ENCODE results near the gene KRTAP12-2.

Gene KRTAP12-2

GRCh38 chr21:44706026-44706705, 39.4 kb upstream of the KRTAP12-2 start:
- TF ChIP-seq, protein P1, sequence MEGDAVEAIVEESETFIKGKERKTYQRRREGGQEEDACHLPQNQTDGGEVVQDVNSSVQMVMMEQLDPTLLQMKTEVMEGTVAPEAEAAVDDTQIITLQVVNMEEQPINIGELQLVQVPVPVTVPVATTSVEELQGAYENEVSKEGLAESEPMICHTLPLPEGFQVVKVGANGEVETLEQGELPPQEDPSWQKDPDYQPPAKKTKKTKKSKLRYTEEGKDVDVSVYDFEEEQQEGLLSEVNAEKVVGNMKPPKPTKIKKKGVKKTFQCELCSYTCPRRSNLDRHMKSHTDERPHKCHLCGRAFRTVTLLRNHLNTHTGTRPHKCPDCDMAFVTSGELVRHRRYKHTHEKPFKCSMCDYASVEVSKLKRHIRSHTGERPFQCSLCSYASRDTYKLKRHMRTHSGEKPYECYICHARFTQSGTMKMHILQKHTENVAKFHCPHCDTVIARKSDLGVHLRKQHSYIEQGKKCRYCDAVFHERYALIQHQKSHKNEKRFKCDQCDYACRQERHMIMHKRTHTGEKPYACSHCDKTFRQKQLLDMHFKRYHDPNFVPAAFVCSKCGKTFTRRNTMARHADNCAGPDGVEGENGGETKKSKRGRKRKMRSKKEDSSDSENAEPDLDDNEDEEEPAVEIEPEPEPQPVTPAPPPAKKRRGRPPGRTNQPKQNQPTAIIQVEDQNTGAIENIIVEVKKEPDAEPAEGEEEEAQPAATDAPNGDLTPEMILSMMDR (IDR thresholded peaks at IDR 0.05), result no peak

DNA sequence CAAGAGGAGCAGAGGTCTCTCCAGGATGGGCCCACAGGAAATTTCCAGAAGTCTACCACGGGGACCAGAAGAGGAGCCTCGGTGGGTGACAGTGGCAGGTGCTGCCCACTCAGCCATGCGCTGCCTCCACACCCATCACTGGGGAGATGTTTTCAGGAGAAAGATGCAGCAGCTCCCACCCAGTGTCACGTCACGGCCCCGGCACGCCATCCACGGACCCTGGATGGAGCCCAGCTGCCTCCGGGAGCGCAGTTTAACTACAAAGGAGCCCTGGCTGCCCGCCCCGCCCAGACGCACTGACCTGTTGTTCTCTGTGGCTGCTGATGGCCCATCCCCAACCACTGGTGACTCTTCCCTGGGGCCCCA, 37.9 kb upstream of the KRTAP12-2 start:
- TF ChIP-seq, protein P1 (IDR thresholded peaks at IDR 0.05), result no peak

- TF ChIP-seq, protein P1 (IDR thresholded peaks at IDR 0.05), result no peak
These were observed 37.3 kb upstream of the KRTAP12-2 start for GRCh38 chr21:44703731-44704635.

DNA sequence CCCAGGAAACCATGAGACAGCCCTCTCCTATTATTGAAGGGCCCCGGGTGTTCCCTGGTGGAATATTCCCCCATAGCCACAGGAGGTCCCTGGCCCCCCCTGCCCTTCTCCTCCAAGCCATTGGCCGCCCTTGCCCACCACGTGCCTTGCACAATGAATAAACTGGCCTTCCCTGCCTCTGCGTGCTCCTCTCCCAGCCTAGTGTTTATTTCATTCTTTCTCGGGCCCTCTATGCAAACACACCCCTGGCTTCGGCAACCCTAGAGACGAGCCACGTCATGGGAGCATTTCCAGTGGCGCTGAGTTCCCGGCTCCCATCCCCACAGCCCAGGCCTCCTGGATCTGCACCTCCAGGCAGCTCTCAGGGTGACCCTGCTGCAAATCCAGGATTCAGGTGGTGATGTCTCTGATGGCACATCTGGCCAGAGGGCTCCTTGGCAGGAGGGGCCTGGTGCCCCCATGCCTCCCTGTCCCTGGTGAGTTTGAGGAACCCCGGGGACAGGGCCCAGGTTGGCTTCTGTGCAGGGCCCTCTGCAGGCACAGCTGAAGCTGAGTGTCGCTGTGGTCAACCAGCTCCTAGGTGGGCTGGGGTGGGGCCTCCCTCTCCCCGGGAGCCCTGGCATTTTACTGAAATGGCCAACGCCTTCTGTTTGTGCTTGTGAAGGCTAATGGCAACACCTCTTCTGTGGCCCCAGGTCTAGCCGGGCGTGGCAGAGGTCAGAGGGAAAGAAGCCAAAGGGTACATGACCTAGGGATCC, 36.4 kb upstream of the KRTAP12-2 start:
- TF ChIP-seq, protein P1 (IDR thresholded peaks at IDR 0.05), result no peak

DNA sequence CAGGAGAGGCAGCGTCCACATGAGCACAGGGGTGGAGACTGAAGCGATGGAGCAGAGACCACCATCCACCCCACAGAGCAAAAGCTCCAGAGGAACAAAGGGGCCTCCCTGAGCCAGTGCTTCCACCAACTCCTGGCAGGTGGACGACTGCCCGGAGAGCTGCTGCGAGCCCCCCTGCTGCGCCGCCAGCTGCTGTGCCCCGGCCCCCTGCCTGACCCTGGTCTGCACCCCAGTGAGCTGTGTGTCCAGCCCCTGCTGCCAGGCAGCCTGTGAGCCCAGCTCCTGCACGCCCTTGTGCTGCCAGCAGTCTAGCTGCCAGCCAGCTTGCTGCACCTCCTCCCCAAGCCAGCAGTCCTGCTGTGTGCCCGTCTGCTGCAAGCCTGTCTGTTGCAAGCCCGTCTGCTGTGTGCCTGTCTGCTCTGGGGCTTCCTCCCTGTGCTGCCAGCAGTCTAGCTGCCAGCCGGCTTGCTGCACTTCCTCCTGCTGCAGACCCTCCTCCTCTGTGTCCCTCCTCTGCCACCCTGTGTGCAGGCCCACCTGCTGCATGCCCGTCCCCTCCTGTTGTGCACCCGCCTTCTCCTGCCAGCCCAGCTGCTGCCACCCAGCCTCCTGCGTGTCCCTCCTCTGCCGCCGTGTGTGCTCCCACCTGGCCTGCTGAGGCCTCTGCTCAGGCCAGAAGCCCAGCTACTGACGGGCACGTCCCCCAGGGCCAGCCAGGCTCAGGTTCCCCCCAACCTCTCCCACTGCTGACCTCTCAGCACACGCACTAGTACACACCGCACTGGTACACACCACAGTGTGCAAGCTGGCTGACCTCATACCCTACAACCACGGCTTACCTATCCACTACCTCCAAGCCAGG, 35.6 kb upstream of the KRTAP12-2 start:
- TF ChIP-seq, protein P1 (IDR thresholded peaks at IDR 0.05), result no peak

GRCh38 chr21:44701541-44701940, 34.8 kb upstream of the KRTAP12-2 start:
- TF ChIP-seq, protein P1 (IDR thresholded peaks at IDR 0.05), result no peak

- TF ChIP-seq, protein P1 (IDR thresholded peaks at IDR 0.05), result no peak
These were observed 34.3 kb upstream of the KRTAP12-2 start for GRCh38 chr21:44701023-44701400.

Measured in LNCAP (cell line).